Measurements from ENCODE around the gene CDH4. TPM values are rescaled to one million over a fixed set of nuclear protein-coding genes. Genes with fewer than 3 reads are reported as not detected.

CDH4 gene
- total RNA-seq, 1 donor from 2014 or later, result 3.2 TPM

DNA sequence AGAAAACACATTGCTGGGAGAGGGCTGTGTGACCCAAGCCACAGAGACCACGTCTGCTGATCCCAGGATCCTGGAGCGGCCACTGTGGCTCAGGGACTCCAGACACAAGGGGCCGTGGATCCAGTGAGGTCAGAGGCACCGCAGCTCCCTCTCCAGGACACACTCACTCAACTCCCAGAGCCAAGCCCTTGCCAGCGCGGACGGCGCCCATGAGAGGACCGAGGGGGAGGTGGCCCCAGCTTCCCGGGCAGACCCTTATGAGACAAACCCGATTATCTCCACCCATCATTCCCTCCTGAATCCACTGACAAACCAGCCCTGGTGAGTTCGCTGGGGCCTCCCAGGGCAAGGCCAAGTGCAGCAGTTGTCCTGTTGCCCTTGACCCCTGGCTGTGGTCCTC lies 612.4 kb downstream of the CDH4 start:
- H3K9me3 Mint-ChIP-seq (ENCODE audit: unreplicated experiment), result peaks cover 7% of the 10 kb centered on the region
- H3K27me3 Mint-ChIP-seq (ENCODE audit: low read depth, unreplicated experiment), result peaks cover 44% of the 10 kb centered on the region
- Histone ChIP-seq H3K27ac (ENCODE audit: low read depth, low read length) (no peak overlapping the region), H3K4me1 (ENCODE audit: insufficient read depth, low read length) (no peaks in the 10 kb centered on the region), H3K4me3 (ENCODE audit: insufficient read depth, low read depth, low read length) (no peak overlapping the region), H4K20me1 (ENCODE audit: insufficient read depth, low read length) (no peaks in the 10 kb centered on the region), H3K4me2 (ENCODE audit: low read length) (no peak overlapping the region), H3K9me3 (ENCODE audit: insufficient read depth, low read depth, low read length) (no peaks in the 10 kb centered on the region), H3K27me3 (ENCODE audit: insufficient read depth, low read length) (no peaks in the 10 kb centered on the region), H3K79me2 (ENCODE audit: insufficient read depth, low read length) (no peaks in the 10 kb centered on the region), H3K36me3 (ENCODE audit: insufficient read depth, low read length) (no peaks in the 10 kb centered on the region), H2AFZ (ENCODE audit: low read depth, low read length) (no peak overlapping the region), H3K9ac (ENCODE audit: low read length) (no peak overlapping the region)
- peaks cover 5% of the 10 kb centered on the region for H3K36me3 Mint-ChIP-seq (ENCODE audit: low read depth, unreplicated experiment)
- TF ChIP-seq EZH2 (IDR thresholded peaks at IDR 0.05; ENCODE audit: insufficient read depth, low read length) (no peak), CTCF (IDR thresholded peaks at IDR 0.05; ENCODE audit: insufficient read depth, low read depth, low read length) (no peak)
- H3K4me3 Mint-ChIP-seq (ENCODE audit: unreplicated experiment), result no peak overlapping the region
- FAIRE-seq (no peak), DNase-seq (ENCODE audit: low read depth) (no peak)
- H3K27ac Mint-ChIP-seq (ENCODE audit: unreplicated experiment), result no peak overlapping the region
- H3K4me1 Mint-ChIP-seq (ENCODE audit: low read depth, unreplicated experiment), result peaks cover 4% of the 10 kb centered on the region

DNA sequence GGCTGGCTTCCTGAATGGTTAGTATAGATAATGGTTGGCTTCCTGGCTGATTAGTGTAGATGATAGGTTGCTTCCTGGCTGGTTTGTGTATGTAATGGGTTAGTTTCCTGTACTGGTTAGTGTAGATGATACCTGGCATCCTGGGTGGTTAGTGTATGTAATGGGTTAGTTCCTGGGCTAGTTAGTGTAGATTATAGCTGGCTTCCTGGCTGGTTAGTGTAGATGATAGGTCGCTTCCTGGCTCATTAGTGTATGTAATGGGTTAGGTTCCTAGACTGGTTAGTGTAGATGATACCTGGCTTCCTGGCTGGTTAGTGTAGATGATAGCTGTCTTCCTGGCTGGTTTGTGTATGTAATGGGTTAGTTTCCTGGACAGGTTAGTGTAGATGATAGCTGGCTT lies 613.3 kb downstream of the CDH4 start:
- H3K9me3 Mint-ChIP-seq (ENCODE audit: unreplicated experiment), result peaks cover 9% of the 10 kb centered on the region
- no peak overlapping the region for H3K27ac ChIP-seq (ENCODE audit: low read depth, low read length)
- H3K4me1 Mint-ChIP-seq (ENCODE audit: low read depth, unreplicated experiment), result peaks cover 4% of the 10 kb centered on the region
- no peak overlapping the region for H3K27ac Mint-ChIP-seq (ENCODE audit: unreplicated experiment)
- H2AFZ ChIP-seq (ENCODE audit: low read depth, low read length), result no peak overlapping the region
- no peak overlapping the region for H3K4me3 ChIP-seq (ENCODE audit: insufficient read depth, low read depth, low read length)
- H3K36me3 ChIP-seq (ENCODE audit: insufficient read depth, low read length), result no peaks in the 10 kb centered on the region
- no peak overlapping the region for H3K9ac ChIP-seq (ENCODE audit: low read length)
- H3K4me1 ChIP-seq (ENCODE audit: insufficient read depth, low read length), result no peaks in the 10 kb centered on the region
- FAIRE-seq, result no peak
- peaks cover 3% of the 10 kb centered on the region for H3K36me3 Mint-ChIP-seq (ENCODE audit: low read depth, unreplicated experiment)
- no peaks in the 10 kb centered on the region for H3K27me3 ChIP-seq (ENCODE audit: insufficient read depth, low read length)
- TF ChIP-seq CTCF (IDR thresholded peaks at IDR 0.05; ENCODE audit: insufficient read depth, low read depth, low read length) (no peak), EZH2 (IDR thresholded peaks at IDR 0.05; ENCODE audit: insufficient read depth, low read length) (no peak)
- no peak overlapping the region for H3K4me2 ChIP-seq (ENCODE audit: low read length)
- H3K27me3 Mint-ChIP-seq (ENCODE audit: low read depth, unreplicated experiment), result peaks cover 51% of the 10 kb centered on the region
- no peaks in the 10 kb centered on the region for H3K79me2 ChIP-seq (ENCODE audit: insufficient read depth, low read length)
- H3K9me3 ChIP-seq (ENCODE audit: insufficient read depth, low read depth, low read length), result no peaks in the 10 kb centered on the region
- H4K20me1 ChIP-seq (ENCODE audit: insufficient read depth, low read length), result no peaks in the 10 kb centered on the region
- no peak for DNase-seq (ENCODE audit: low read depth)
- no peak overlapping the region for H3K4me3 Mint-ChIP-seq (ENCODE audit: unreplicated experiment)

DNA sequence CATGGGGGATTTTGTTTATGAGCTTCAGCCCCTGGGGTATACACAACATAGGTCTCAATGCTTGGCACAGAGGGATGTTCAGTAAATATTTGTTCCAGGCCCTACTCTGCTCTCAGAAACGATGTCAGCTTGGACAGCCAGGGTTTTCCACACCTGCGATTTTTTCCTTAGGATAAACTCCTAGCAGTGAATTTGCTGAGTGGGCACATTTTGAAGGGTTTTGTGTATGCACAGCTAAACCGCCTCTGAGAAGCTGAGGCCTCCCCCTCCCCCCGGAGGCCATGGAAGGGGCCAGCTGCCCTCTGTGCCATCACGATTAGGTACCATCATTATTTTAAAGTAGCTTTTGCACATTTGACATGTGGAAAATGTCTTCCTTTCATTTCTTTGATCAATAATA lies 614.1 kb downstream of the CDH4 start:
- H3K27ac Mint-ChIP-seq (ENCODE audit: unreplicated experiment), result no peak overlapping the region
- no peak overlapping the region for H2AFZ ChIP-seq (ENCODE audit: low read depth, low read length)
- H3K4me1 ChIP-seq (ENCODE audit: insufficient read depth, low read length), result no peaks in the 10 kb centered on the region
- H3K4me2 ChIP-seq (ENCODE audit: low read length), result no peak overlapping the region
- no peak overlapping the region for H3K4me3 Mint-ChIP-seq (ENCODE audit: unreplicated experiment)
- H3K9me3 Mint-ChIP-seq (ENCODE audit: unreplicated experiment), result peaks cover 13% of the 10 kb centered on the region
- peaks cover 2% of the 10 kb centered on the region for H3K4me1 Mint-ChIP-seq (ENCODE audit: low read depth, unreplicated experiment)
- no peaks in the 10 kb centered on the region for H3K27me3 ChIP-seq (ENCODE audit: insufficient read depth, low read length)
- H3K9ac ChIP-seq (ENCODE audit: low read length), result no peak overlapping the region
- no peaks in the 10 kb centered on the region for H4K20me1 ChIP-seq (ENCODE audit: insufficient read depth, low read length)
- H3K27ac ChIP-seq (ENCODE audit: low read depth, low read length), result no peak overlapping the region
- FAIRE-seq (no peak), DNase-seq (ENCODE audit: low read depth) (no peak)
- H3K36me3 ChIP-seq (ENCODE audit: insufficient read depth, low read length), result no peaks in the 10 kb centered on the region
- no peak for TF ChIP-seq EZH2 (IDR thresholded peaks at IDR 0.05; ENCODE audit: insufficient read depth, low read length)
- TF ChIP-seq CTCF (IDR thresholded peaks at IDR 0.05; ENCODE audit: insufficient read depth, low read depth, low read length), result no peak
- peaks cover 3% of the 10 kb centered on the region for H3K9me3 ChIP-seq (ENCODE audit: insufficient read depth, low read depth, low read length)
- peaks cover 53% of the 10 kb centered on the region for H3K27me3 Mint-ChIP-seq (ENCODE audit: low read depth, unreplicated experiment)
- H3K4me3 ChIP-seq (ENCODE audit: insufficient read depth, low read depth, low read length), result no peak overlapping the region
- no peaks in the 10 kb centered on the region for H3K79me2 ChIP-seq (ENCODE audit: insufficient read depth, low read length)
- peaks cover 3% of the 10 kb centered on the region for H3K36me3 Mint-ChIP-seq (ENCODE audit: low read depth, unreplicated experiment)

Data from astrocyte (in vitro differentiated cells and primary cell).